ENCODE data around the gene JPT2.

JPT2 gene

GRCh38 chr16:1741553-1742165 lies 63.6 kb downstream of the JPT2 start:
- no peak for DNase-seq
- H3K36me3 ChIP-seq (ENCODE audit: control insufficient read depth, insufficient read depth, low read length), result peaks cover 27% of the 10 kb centered on the region
- no peak overlapping the region for H3K4me3 ChIP-seq (ENCODE audit: insufficient read depth, low read depth, low read length, poor library complexity, severe bottlenecking)

GRCh38 chr16:1743376-1744337 lies 65.6 kb downstream of the JPT2 start:
- peaks cover 46% of the 10 kb centered on the region for H3K36me3 ChIP-seq (ENCODE audit: control insufficient read depth, insufficient read depth, low read length)
- no peak overlapping the region for H3K4me3 ChIP-seq (ENCODE audit: insufficient read depth, low read depth, low read length, poor library complexity, severe bottlenecking)
- H3K27me3 ChIP-seq (replicated peaks; ENCODE audit: control insufficient read depth, insufficient read depth, low read length, poor library complexity, severe bottlenecking), result no peaks in the 10 kb centered on the region
- no peaks in the 10 kb centered on the region for H3K4me1 ChIP-seq (ENCODE audit: control insufficient read depth, insufficient read depth, low read length, poor library complexity, severe bottlenecking)
- no peaks in the 10 kb centered on the region for H3K9me3 ChIP-seq (ENCODE audit: control insufficient read depth, low read length)
- DNase-seq, result no peak
- H3K27ac ChIP-seq (ENCODE audit: insufficient read depth, low read length, poor library complexity, severe bottlenecking), result no peak overlapping the region

More at GRCh38 chr16:1741553-1742165, 63.6 kb downstream of the JPT2 start:
- no peak overlapping the region for H3K27ac ChIP-seq (ENCODE audit: insufficient read depth, low read length, poor library complexity, severe bottlenecking)
- H3K4me1 ChIP-seq (ENCODE audit: control insufficient read depth, insufficient read depth, low read length, poor library complexity, severe bottlenecking), result no peaks in the 10 kb centered on the region
- H3K9me3 ChIP-seq (ENCODE audit: control insufficient read depth, low read length), result no peaks in the 10 kb centered on the region
- no peaks in the 10 kb centered on the region for H3K27me3 ChIP-seq (replicated peaks; ENCODE audit: control insufficient read depth, insufficient read depth, low read length, poor library complexity, severe bottlenecking)

GRCh38 chr16:1744338-1744840 lies 66.3 kb downstream of the JPT2 start:
- Histone ChIP-seq H3K4me1 (ENCODE audit: control insufficient read depth, insufficient read depth, low read length, poor library complexity, severe bottlenecking) (no peaks in the 10 kb centered on the region), H3K4me3 (ENCODE audit: insufficient read depth, low read depth, low read length, poor library complexity, severe bottlenecking) (no peak overlapping the region), H3K27ac (ENCODE audit: insufficient read depth, low read length, poor library complexity, severe bottlenecking) (no peak overlapping the region), H3K36me3 (ENCODE audit: control insufficient read depth, insufficient read depth, low read length) (peaks cover 54% of the 10 kb centered on the region), H3K9me3 (ENCODE audit: control insufficient read depth, low read length) (no peaks in the 10 kb centered on the region), H3K27me3 (replicated peaks; ENCODE audit: control insufficient read depth, insufficient read depth, low read length, poor library complexity, severe bottlenecking) (no peaks in the 10 kb centered on the region)
- DNase-seq, result no peak

- no peaks in the 10 kb centered on the region for H3K4me1 ChIP-seq (ENCODE audit: control insufficient read depth, insufficient read depth, low read length, poor library complexity, severe bottlenecking)
Observed at GRCh38 chr16:1745181-1745899, 67.3 kb downstream of the JPT2 start.

GRCh38 chr16:1745900-1746692 lies 68.0 kb downstream of the JPT2 start:
- H3K9me3 ChIP-seq (ENCODE audit: control insufficient read depth, low read length), result no peaks in the 10 kb centered on the region
- no peaks in the 10 kb centered on the region for H3K27me3 ChIP-seq (replicated peaks; ENCODE audit: control insufficient read depth, insufficient read depth, low read length, poor library complexity, severe bottlenecking)
- no peak overlapping the region for H3K4me3 ChIP-seq (ENCODE audit: insufficient read depth, low read depth, low read length, poor library complexity, severe bottlenecking)
- H3K4me1 ChIP-seq (ENCODE audit: control insufficient read depth, insufficient read depth, low read length, poor library complexity, severe bottlenecking), result no peaks in the 10 kb centered on the region
- no peak for DNase-seq
- H3K27ac ChIP-seq (ENCODE audit: insufficient read depth, low read length, poor library complexity, severe bottlenecking), result no peak overlapping the region
- peaks cover 59% of the 10 kb centered on the region for H3K36me3 ChIP-seq (ENCODE audit: control insufficient read depth, insufficient read depth, low read length)

More at GRCh38 chr16:1745181-1745899, 67.3 kb downstream of the JPT2 start:
- Histone ChIP-seq H3K9me3 (ENCODE audit: control insufficient read depth, low read length) (no peaks in the 10 kb centered on the region), H3K27ac (ENCODE audit: insufficient read depth, low read length, poor library complexity, severe bottlenecking) (no peak overlapping the region), H3K4me3 (ENCODE audit: insufficient read depth, low read depth, low read length, poor library complexity, severe bottlenecking) (no peak overlapping the region), H3K36me3 (ENCODE audit: control insufficient read depth, insufficient read depth, low read length) (peaks cover 59% of the 10 kb centered on the region), H3K27me3 (replicated peaks; ENCODE audit: control insufficient read depth, insufficient read depth, low read length, poor library complexity, severe bottlenecking) (no peaks in the 10 kb centered on the region)
- no peak for DNase-seq

- Histone ChIP-seq H3K27ac (ENCODE audit: insufficient read depth, low read length, poor library complexity, severe bottlenecking) (no peak overlapping the region), H3K4me1 (ENCODE audit: control insufficient read depth, insufficient read depth, low read length, poor library complexity, severe bottlenecking) (no peaks in the 10 kb centered on the region), H3K27me3 (replicated peaks; ENCODE audit: control insufficient read depth, insufficient read depth, low read length, poor library complexity, severe bottlenecking) (no peaks in the 10 kb centered on the region), H3K36me3 (ENCODE audit: control insufficient read depth, insufficient read depth, low read length) (peaks cover 64% of the 10 kb centered on the region), H3K4me3 (ENCODE audit: insufficient read depth, low read depth, low read length, poor library complexity, severe bottlenecking) (no peak overlapping the region), H3K9me3 (ENCODE audit: control insufficient read depth, low read length) (no peaks in the 10 kb centered on the region)
- DNase-seq, result no peak
Observed at GRCh38 chr16:1746693-1747195, 68.7 kb downstream of the JPT2 start.

- H3K27ac ChIP-seq (ENCODE audit: insufficient read depth, low read length, poor library complexity, severe bottlenecking), result no peak overlapping the region
- no peaks in the 10 kb centered on the region for H3K9me3 ChIP-seq (ENCODE audit: control insufficient read depth, low read length)
- peaks cover 76% of the 10 kb centered on the region for H3K36me3 ChIP-seq (ENCODE audit: control insufficient read depth, insufficient read depth, low read length)
- DNase-seq, result no peak
- H3K27me3 ChIP-seq (replicated peaks; ENCODE audit: control insufficient read depth, insufficient read depth, low read length, poor library complexity, severe bottlenecking), result no peaks in the 10 kb centered on the region
- H3K4me3 ChIP-seq (ENCODE audit: insufficient read depth, low read depth, low read length, poor library complexity, severe bottlenecking), result no peak overlapping the region
- no peaks in the 10 kb centered on the region for H3K4me1 ChIP-seq (ENCODE audit: control insufficient read depth, insufficient read depth, low read length, poor library complexity, severe bottlenecking)
Observed at GRCh38 chr16:1747934-1748333, 69.9 kb downstream of the JPT2 start.

GRCh38 chr16:1749152-1750117 lies 71.4 kb downstream of the JPT2 start:
- Histone ChIP-seq H3K4me1 (ENCODE audit: control insufficient read depth, insufficient read depth, low read length, poor library complexity, severe bottlenecking) (no peaks in the 10 kb centered on the region), H3K4me3 (ENCODE audit: insufficient read depth, low read depth, low read length, poor library complexity, severe bottlenecking) (no peak overlapping the region), H3K36me3 (ENCODE audit: control insufficient read depth, insufficient read depth, low read length) (peaks cover 64% of the 10 kb centered on the region), H3K27me3 (replicated peaks; ENCODE audit: control insufficient read depth, insufficient read depth, low read length, poor library complexity, severe bottlenecking) (no peaks in the 10 kb centered on the region), H3K9me3 (ENCODE audit: control insufficient read depth, low read length) (no peaks in the 10 kb centered on the region), H3K27ac (ENCODE audit: insufficient read depth, low read length, poor library complexity, severe bottlenecking) (no peak overlapping the region)
- no peak for DNase-seq
